Measurements from ENCODE around the gene PTPRM.

- TF ChIP-seq ATF3 (CRISPR knock-in tag; conservative IDR thresholded peaks at IDR 0.05) (no peak), SMAD3 (CRISPR knock-in tag; IDR thresholded peaks at IDR 0.05; ENCODE audit: borderline replicate concordance) (no peak), ZBTB43 (CRISPR knock-in tag; IDR thresholded peaks at IDR 0.05) (no peak), CTCF (IDR thresholded peaks at IDR 0.05) (no peak)
- TF ChIP-seq, protein P1, sequence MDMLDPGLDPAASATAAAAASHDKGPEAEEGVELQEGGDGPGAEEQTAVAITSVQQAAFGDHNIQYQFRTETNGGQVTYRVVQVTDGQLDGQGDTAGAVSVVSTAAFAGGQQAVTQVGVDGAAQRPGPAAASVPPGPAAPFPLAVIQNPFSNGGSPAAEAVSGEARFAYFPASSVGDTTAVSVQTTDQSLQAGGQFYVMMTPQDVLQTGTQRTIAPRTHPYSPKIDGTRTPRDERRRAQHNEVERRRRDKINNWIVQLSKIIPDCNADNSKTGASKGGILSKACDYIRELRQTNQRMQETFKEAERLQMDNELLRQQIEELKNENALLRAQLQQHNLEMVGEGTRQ (CRISPR knock-in tag; IDR thresholded peaks at IDR 0.05) = no peak
These were observed 183.8 kb downstream of the PTPRM start for GRCh38 chr18:7750966-7751365.
